Thyroid gland (tissue), 4 donors: ENCODE measurements around the gene DPP7. TPM values are rescaled to one million over a fixed set of nuclear protein-coding genes. Genes with fewer than 3 reads are reported as not detected.

ENCODE experiments used
- DNase-seq, 2 donors: peaks; one replicate each; pipeline ENCODE4 v3.0.0-alpha.2; 2019
- H3K27ac ChIP-seq, 3 donors: fragments of 200-600 bp; sonication (generic); 1 replicate in 2 of 3; 2 replicates in 1 of 3; pipeline ENCODE4 v1.5.1; 2016 to 2019; ENCODE audit warnings: mild to moderate bottlenecking in 1 of 3, moderate library complexity in 1 of 3
- H3K27me3 ChIP-seq: fragments of 200-600 bp; sonication (generic); one replicate; pipeline ENCODE4 v1.5.1; 2019
- H3K36me3 ChIP-seq, 2 donors: fragments of 200-600 bp; sonication (generic); one replicate each; pipeline ENCODE4 v1.5.1; 2016 to 2019
- H3K4me1 ChIP-seq, 2 donors: fragments of 200-600 bp; sonication (generic); one replicate each; pipeline ENCODE4 v1.5.1; 2017 to 2019
- H3K4me3 ChIP-seq, 3 donors: fragments of 200-600 bp; sonication (generic); replicated peaks in 1 of 3; 1 replicate in 2 of 3; 2 replicates in 1 of 3; pipeline ENCODE4 v1.5.1; 2016; ENCODE audit warnings: mild to moderate bottlenecking in 1 of 3
- H3K9me3 ChIP-seq: fragments of 200-600 bp; sonication (generic); one replicate; pipeline ENCODE4 v1.5.1; 2017
- CTCF ChIP-seq, 6 experiments: fragments of 200-600 bp in 3 of 6; fragments of 450-650 bp in 3 of 6; sonication (generic) in 3 of 6; IDR thresholded peaks; one replicate each; pipeline ENCODE4 v1.5.1; 2016 to 2019; ENCODE audit warnings: antibody characterized with exemption in 6 of 6, mild to moderate bottlenecking in 2 of 6, inconsistent platforms in 1 of 6, moderate library complexity in 1 of 6
- POLR2A ChIP-seq, 2 donors: fragments of 450-650 bp; IDR thresholded peaks; one replicate each; pipeline ENCODE4 v1.6.1; 2017; ENCODE audit warnings: antibody characterized with exemption in 2 of 2, mild to moderate bottlenecking in 2 of 2, moderate library complexity in 1 of 2
- WGBS, 2 donors: methylation state at CpG; one replicate each; pipeline ENCODE4 v1.1.5; 2017; 5-methylcytosine and 5-hydroxymethylcytosine counted together
- intact Hi-C: fragments of 100-400 bp; cut with DNase I; formaldehyde crosslinking; loops from one replicate; pipeline ENCODE4 v1.15.1; 2023
- total RNA-seq, 4 donors: library from RNA; depleted of rRNA; stranded (reverse); fragments of >200 nt; gene quantifications; one replicate each; pipeline ENCODE4 v1.2.3, GENCODE V29; 2016

Gene DPP7
- total RNA-seq, 4 donors from 2014 or later, result 120 to 209 (median 157) TPM

GRCh38 chr9:137112564-137113384, 1.8 kb downstream of the DPP7 start:
- DNase-seq, result no peak
- Histone ChIP-seq H3K4me3 (no peak overlapping the region), H3K36me3 (peaks cover 15 to 19% of the 10 kb centered on the region in 2 donors), H3K4me1 (peaks cover 5 to 10% of the 10 kb centered on the region in 2 donors), H3K27me3 (no peaks in the 10 kb centered on the region), H3K27ac (no peak overlapping the region), H3K9me3 (no peaks in the 10 kb centered on the region)
- intact Hi-C loops, result no loop called here
- TF ChIP-seq CTCF (IDR thresholded peaks at IDR 0.05) (no peak), POLR2A (IDR thresholded peaks at IDR 0.05) (no peak)
- 94 to 97% methylated on average over 18 of the region's 42 CpGs for WGBS, 2 donors

- intact Hi-C loops, result no loop called here
- DNase-seq, result no peak
- Histone ChIP-seq H3K36me3 (peaks cover 23 to 27% of the 10 kb centered on the region in 2 donors), H3K4me3 (no peak overlapping the region), H3K9me3 (no peaks in the 10 kb centered on the region), H3K4me1 (peaks cover 5 to 10% of the 10 kb centered on the region in 2 donors), H3K27ac (no peak overlapping the region), H3K27me3 (no peaks in the 10 kb centered on the region)
- WGBS, 2 donors, result 91 to 93% methylated on average over 16 to 22 of the region's 35 CpGs
- TF ChIP-seq CTCF (IDR thresholded peaks at IDR 0.05) (no peak), POLR2A (IDR thresholded peaks at IDR 0.05) (no peak)
These were observed 2.6 kb downstream of the DPP7 start for GRCh38 chr9:137111788-137112563.

GRCh38 chr9:137110911-137111787, 3.4 kb downstream of the DPP7 start:
- Histone ChIP-seq H3K9me3 (no peaks in the 10 kb centered on the region), H3K4me3 (no peak overlapping the region), H3K36me3 (peaks cover 27 to 29% of the 10 kb centered on the region in 2 donors), H3K4me1 (peaks cover 5 to 10% of the 10 kb centered on the region in 2 donors), H3K27me3 (no peaks in the 10 kb centered on the region), H3K27ac (no peak overlapping the region)
- TF ChIP-seq POLR2A (IDR thresholded peaks at IDR 0.05), result no peak
- no peak for TF ChIP-seq CTCF (IDR thresholded peaks at IDR 0.05)
- DNase-seq, result no peak
- intact Hi-C loops, result no loop called here
- WGBS, 2 donors, result 90 to 92% methylated on average over 28 of the region's 28 CpGs

DNA sequence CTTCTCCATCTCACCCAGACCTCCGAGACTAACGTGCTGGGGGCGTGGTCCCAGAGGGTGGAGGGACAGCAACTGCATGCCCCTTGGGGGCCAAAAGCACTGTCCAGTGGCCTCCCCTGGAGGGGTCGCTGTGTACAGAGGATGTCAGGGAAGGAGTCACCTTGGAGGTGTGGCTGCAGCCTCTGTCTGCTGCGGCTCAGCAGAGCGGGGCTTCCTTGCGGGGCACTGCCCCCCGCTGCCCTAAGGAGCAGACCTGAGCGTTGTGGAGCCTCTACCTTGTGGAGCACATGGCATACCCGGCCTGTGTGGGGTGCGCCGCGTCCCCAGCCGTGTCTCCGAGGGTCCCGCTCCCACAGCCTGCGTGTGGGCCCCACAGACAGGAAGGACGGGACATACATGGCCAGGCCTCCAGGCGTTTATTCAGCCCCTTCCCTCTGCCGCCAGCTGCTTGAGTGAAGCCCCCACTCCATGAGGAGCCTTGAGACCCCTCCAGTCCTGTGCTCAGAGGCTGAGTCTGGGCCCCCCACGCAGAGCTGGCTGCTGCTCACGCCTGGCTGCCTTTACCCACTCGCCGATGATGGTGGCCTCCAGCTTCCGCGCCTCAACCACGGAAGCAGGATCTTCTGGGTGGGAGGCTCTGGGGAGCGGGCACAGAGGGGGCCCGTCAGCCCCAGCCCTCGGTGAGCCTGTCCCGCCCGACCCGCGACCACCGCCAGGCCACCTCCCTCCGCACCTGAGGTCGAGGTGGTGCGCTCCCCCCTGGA, 4.2 kb downstream of the DPP7 start:
- no peak overlapping the region for H3K4me3 ChIP-seq
- H3K27ac ChIP-seq, result no peak overlapping the region
- no peak for DNase-seq
- no peaks in the 10 kb centered on the region for H3K27me3 ChIP-seq
- WGBS, 2 donors, result 91 to 95% methylated on average over 11 to 35 of the region's 38 CpGs
- intact Hi-C loops, result no loop called here
- no peak for TF ChIP-seq POLR2A (IDR thresholded peaks at IDR 0.05)
- TF ChIP-seq CTCF (IDR thresholded peaks at IDR 0.05), result no peak
- H3K4me1 ChIP-seq, result peaks cover 5 to 10% of the 10 kb centered on the region in 2 donors
- no peaks in the 10 kb centered on the region for H3K9me3 ChIP-seq
- H3K36me3 ChIP-seq, result peaks cover 33 to 36% of the 10 kb centered on the region in 2 donors
